ENCODE results near the gene ITM2B.

The ITM2B gene

DNA sequence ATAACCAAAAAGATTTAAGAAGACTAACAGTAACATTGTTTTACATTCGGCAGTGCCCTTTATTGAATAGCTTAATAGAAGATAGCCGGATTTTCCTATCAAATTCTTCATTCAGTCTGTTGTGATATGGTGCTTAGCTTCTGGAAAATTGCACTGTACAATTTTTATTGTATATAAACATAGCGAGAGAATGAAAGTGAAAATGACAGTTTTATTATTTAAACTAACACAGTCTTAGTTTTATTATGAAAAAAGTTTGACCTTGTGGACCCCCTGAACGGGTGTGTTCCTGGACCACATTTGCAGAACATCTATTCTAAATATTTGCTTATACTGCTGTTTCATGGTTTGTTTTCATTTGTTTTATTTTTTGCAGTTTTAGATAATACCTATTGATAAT, 8.6 kb downstream of the ITM2B start:
- H3K79me2 ChIP-seq (ENCODE audit: insufficient read depth, low read length): peaks cover 6% of the 10 kb centered on the region; the same call in 1 of the 2 replicates

DNA sequence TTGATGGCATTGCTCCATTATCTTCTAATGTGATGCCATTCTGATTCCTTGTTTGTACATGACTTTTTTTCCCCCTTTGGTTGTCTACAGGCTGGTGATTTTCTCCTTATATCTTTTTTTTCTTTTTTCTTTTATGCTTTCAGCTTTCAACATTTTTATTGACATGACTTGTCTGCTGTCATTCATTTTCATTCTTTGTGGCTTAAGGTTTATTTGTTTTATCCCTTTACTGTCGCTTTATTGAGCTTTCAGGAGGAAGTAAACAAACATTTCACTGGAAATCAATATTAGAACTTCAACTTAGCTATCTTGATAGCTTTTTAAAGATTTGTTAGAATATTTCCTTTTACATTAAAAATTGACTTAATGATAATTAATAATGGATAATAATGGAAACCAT, 9.7 kb downstream of the ITM2B start:
- 0 out of 2 replicates have a peak, but pooled peaks cover 4% of the 10 kb centered on the region for H3F3A ChIP-seq (ENCODE audit: insufficient read depth)
- H4K20me1 ChIP-seq (ENCODE audit: low read depth, low read length): no peaks in the 10 kb centered on the region
- no peak for TF ChIP-seq EZH2phosphoT487 (conservative IDR thresholded peaks at IDR 0.05; ENCODE audit: low read length)
- TF ChIP-seq, protein P1, sequence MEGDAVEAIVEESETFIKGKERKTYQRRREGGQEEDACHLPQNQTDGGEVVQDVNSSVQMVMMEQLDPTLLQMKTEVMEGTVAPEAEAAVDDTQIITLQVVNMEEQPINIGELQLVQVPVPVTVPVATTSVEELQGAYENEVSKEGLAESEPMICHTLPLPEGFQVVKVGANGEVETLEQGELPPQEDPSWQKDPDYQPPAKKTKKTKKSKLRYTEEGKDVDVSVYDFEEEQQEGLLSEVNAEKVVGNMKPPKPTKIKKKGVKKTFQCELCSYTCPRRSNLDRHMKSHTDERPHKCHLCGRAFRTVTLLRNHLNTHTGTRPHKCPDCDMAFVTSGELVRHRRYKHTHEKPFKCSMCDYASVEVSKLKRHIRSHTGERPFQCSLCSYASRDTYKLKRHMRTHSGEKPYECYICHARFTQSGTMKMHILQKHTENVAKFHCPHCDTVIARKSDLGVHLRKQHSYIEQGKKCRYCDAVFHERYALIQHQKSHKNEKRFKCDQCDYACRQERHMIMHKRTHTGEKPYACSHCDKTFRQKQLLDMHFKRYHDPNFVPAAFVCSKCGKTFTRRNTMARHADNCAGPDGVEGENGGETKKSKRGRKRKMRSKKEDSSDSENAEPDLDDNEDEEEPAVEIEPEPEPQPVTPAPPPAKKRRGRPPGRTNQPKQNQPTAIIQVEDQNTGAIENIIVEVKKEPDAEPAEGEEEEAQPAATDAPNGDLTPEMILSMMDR (IDR thresholded peaks at IDR 0.05; ENCODE audit: insufficient read depth, low read length, poor library complexity, severe bottlenecking): no peak
- no peaks in the 10 kb centered on the region for H3K9me3 ChIP-seq (ENCODE audit: insufficient read depth, low read length)
- H3K27me3 ChIP-seq (ENCODE audit: low read length): no peaks in the 10 kb centered on the region
- no peak overlapping the region for H3K4me2 ChIP-seq (ENCODE audit: low read depth, low read length, poor library complexity, severe bottlenecking)
- no peak overlapping the region for H3K27ac ChIP-seq (ENCODE audit: low read depth, low read length)
- no peak overlapping the region for H3K9ac ChIP-seq (ENCODE audit: low read length)
- no peaks in the 10 kb centered on the region for H3K36me3 ChIP-seq (ENCODE audit: low read length)
- no peak overlapping the region for H2AFZ ChIP-seq (ENCODE audit: low read depth, low read length, severe bottlenecking)
- H3K4me3 ChIP-seq (ENCODE audit: insufficient read depth, low read length, poor library complexity, severe bottlenecking): no peak overlapping the region
- no peaks in the 10 kb centered on the region for H3K9me2 ChIP-seq (replicated peaks; ENCODE audit: insufficient read depth, low read length)
- peaks cover 6% of the 10 kb centered on the region; the same call in 1 of the 2 replicates for H3K79me2 ChIP-seq (ENCODE audit: insufficient read depth, low read length)

More for the DNA sequence above, 8.6 kb downstream of the ITM2B start:
- no peak overlapping the region for H3K27ac ChIP-seq (ENCODE audit: low read depth, low read length)
- no peaks in the 10 kb centered on the region for H3K27me3 ChIP-seq (ENCODE audit: low read length)
- H3K36me3 ChIP-seq (ENCODE audit: low read length): no peaks in the 10 kb centered on the region
- H3K4me3 ChIP-seq (ENCODE audit: insufficient read depth, low read length, poor library complexity, severe bottlenecking): no peak overlapping the region
- H3K9me3 ChIP-seq (ENCODE audit: insufficient read depth, low read length): no peaks in the 10 kb centered on the region
- H3K4me2 ChIP-seq (ENCODE audit: low read depth, low read length, poor library complexity, severe bottlenecking): no peak overlapping the region
- TF ChIP-seq, protein P1 (IDR thresholded peaks at IDR 0.05; ENCODE audit: insufficient read depth, low read length, poor library complexity, severe bottlenecking): no peak
- TF ChIP-seq EZH2phosphoT487 (conservative IDR thresholded peaks at IDR 0.05; ENCODE audit: low read length): no peak
- no peaks in the 10 kb centered on the region for H4K20me1 ChIP-seq (ENCODE audit: low read depth, low read length)
- no peak overlapping the region for H3K9ac ChIP-seq (ENCODE audit: low read length)
- H3K9me2 ChIP-seq (replicated peaks; ENCODE audit: insufficient read depth, low read length): no peaks in the 10 kb centered on the region
- 0 out of 2 replicates have a peak, but pooled peaks cover 4% of the 10 kb centered on the region for H3F3A ChIP-seq (ENCODE audit: insufficient read depth)
- no peak overlapping the region for H2AFZ ChIP-seq (ENCODE audit: low read depth, low read length, severe bottlenecking)

DNA sequence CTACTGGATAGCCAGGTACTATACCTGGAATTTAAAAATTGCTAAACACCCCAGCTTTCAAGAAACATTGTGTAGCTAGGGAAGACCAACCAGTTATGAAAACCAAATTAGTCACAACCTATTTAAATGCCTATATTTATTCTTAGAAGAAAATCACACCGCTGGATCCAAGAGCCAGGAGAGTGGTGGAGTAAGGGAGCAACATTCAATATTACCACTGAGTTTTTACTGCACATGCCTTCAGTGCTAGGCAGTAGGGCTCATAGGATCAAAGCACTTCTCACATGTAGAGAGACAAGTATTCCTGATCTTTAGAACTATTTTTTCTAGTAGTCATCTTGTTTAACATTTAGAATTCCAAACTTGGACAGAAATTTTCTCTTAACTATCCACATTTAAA, 11.2 kb downstream of the ITM2B start:
- Histone ChIP-seq H3K27me3 (ENCODE audit: low read length) (no peaks in the 10 kb centered on the region), H3K9me3 (ENCODE audit: insufficient read depth, low read length) (no peaks in the 10 kb centered on the region), H3K4me3 (ENCODE audit: insufficient read depth, low read length, poor library complexity, severe bottlenecking) (no peak overlapping the region), H3K4me2 (ENCODE audit: low read depth, low read length, poor library complexity, severe bottlenecking) (no peak overlapping the region), H2AFZ (ENCODE audit: low read depth, low read length, severe bottlenecking) (no peak overlapping the region), H3K9me2 (replicated peaks; ENCODE audit: insufficient read depth, low read length) (no peaks in the 10 kb centered on the region), H3F3A (ENCODE audit: insufficient read depth) (0 out of 2 replicates have a peak, but pooled peaks cover 4% of the 10 kb centered on the region), H3K27ac (ENCODE audit: low read depth, low read length) (no peak overlapping the region), H3K9ac (ENCODE audit: low read length) (no peak overlapping the region), H4K20me1 (ENCODE audit: low read depth, low read length) (no peaks in the 10 kb centered on the region), H3K36me3 (ENCODE audit: low read length) (no peaks in the 10 kb centered on the region), H3K79me2 (ENCODE audit: insufficient read depth, low read length) (peaks cover 6% of the 10 kb centered on the region; the same call in 1 of the 2 replicates)
- TF ChIP-seq, protein P1 (IDR thresholded peaks at IDR 0.05; ENCODE audit: insufficient read depth, low read length, poor library complexity, severe bottlenecking): no peak
- no peak for TF ChIP-seq EZH2phosphoT487 (conservative IDR thresholded peaks at IDR 0.05; ENCODE audit: low read length)

Data from SU-DHL-6 (cell line).